Fibroblast of villous mesenchyme (primary cell): Measurements from ENCODE around the gene GNB1. TPM values are rescaled to one million over a fixed set of nuclear protein-coding genes. Genes with fewer than 3 reads are reported as not detected.

Experiments used
- DNase-seq: peaks from one replicate; pipeline ENCODE4 v3.0.0-alpha.2; 2010; ENCODE audit warnings: low read depth
- H3K4me3 ChIP-seq: 2 replicates; pipeline ENCODE4 v1.5.1; 2011; ENCODE audit warnings: low read depth, mild to moderate bottlenecking, low read length
- CTCF ChIP-seq: IDR thresholded peaks from 2 replicates; pipeline ENCODE4 v1.5.1; 2012; ENCODE audit warnings: low read depth, mild to moderate bottlenecking, low read length; ENCODE audit not compliant: insufficient read depth
- total RNA-seq: library from RNA; depleted of rRNA; stranded (reverse); fragments of >200 nt; gene quantifications from 2 replicates; pipeline ENCODE4 v1.2.3, GENCODE V29; 2012

Gene GNB1
- total RNA-seq, 1 donor: 124 TPM

GRCh38 chr1:1759456-1760344, 131.2 kb downstream of the GNB1 start:
- DNase-seq: no peak
- H3K4me3 ChIP-seq: no peak overlapping the region
- no peak for TF ChIP-seq CTCF

- no peak overlapping the region for H3K4me3 ChIP-seq
- DNase-seq: no peak
- no peak for TF ChIP-seq CTCF
These were observed 132.0 kb downstream of the GNB1 start for GRCh38 chr1:1758692-1759455.

GRCh38 chr1:1758059-1758621, 132.7 kb downstream of the GNB1 start:
- H3K4me3 ChIP-seq: no peak overlapping the region
- TF ChIP-seq CTCF: no peak
- no peak for DNase-seq

- no peak for DNase-seq
- no peak overlapping the region for H3K4me3 ChIP-seq
- no peak for TF ChIP-seq CTCF
These were observed 133.3 kb downstream of the GNB1 start for GRCh38 chr1:1757422-1758058.

GRCh38 chr1:1756661-1757421, 134.0 kb downstream of the GNB1 start:
- no peak for TF ChIP-seq CTCF
- DNase-seq: no peak
- no peak overlapping the region for H3K4me3 ChIP-seq

GRCh38 chr1:1755852-1756251, 135.0 kb downstream of the GNB1 start:
- no peak for TF ChIP-seq CTCF
- no peak for DNase-seq
- H3K4me3 ChIP-seq: no peak overlapping the region
